AG09319 (cell line): ENCODE results near the gene CACNA1B.

Experiments used
- DNase-seq: peaks from one replicate; pipeline ENCODE4 v3.0.0-alpha.2; 2010; ENCODE audit warnings: low read depth; ENCODE audit errors: extremely low read depth
- TF ChIP-seq, protein P1 (sequence below): IDR thresholded peaks from 2 replicates; pipeline ENCODE4 v1.5.1; 2011; ENCODE audit warnings: low read depth, mild to moderate bottlenecking, inconsistent platforms, low read length, moderate library complexity

Gene CACNA1B

DNA sequence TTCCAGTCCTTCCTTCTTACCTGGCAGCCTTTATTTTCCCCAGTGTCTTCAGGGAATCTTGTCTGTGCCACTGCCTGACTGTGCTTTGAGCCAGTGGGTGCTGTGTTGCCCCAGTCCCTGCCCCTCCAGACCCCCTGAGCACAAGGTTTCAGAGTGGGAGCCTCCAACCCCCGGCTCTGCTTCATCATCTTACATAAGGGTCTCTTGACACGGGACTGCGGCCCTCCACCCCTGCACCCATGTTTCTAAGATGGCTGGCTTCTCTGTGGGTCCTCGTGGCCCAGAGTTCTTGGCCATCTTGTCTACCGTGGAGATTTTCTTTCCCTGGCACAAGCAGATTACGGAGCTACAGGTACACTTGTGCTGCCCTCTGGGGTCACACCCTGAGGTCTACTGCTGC lies 194.1 kb downstream of the CACNA1B start:
- TF ChIP-seq, protein P1, sequence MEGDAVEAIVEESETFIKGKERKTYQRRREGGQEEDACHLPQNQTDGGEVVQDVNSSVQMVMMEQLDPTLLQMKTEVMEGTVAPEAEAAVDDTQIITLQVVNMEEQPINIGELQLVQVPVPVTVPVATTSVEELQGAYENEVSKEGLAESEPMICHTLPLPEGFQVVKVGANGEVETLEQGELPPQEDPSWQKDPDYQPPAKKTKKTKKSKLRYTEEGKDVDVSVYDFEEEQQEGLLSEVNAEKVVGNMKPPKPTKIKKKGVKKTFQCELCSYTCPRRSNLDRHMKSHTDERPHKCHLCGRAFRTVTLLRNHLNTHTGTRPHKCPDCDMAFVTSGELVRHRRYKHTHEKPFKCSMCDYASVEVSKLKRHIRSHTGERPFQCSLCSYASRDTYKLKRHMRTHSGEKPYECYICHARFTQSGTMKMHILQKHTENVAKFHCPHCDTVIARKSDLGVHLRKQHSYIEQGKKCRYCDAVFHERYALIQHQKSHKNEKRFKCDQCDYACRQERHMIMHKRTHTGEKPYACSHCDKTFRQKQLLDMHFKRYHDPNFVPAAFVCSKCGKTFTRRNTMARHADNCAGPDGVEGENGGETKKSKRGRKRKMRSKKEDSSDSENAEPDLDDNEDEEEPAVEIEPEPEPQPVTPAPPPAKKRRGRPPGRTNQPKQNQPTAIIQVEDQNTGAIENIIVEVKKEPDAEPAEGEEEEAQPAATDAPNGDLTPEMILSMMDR: no peak
- DNase-seq: no peak

DNA sequence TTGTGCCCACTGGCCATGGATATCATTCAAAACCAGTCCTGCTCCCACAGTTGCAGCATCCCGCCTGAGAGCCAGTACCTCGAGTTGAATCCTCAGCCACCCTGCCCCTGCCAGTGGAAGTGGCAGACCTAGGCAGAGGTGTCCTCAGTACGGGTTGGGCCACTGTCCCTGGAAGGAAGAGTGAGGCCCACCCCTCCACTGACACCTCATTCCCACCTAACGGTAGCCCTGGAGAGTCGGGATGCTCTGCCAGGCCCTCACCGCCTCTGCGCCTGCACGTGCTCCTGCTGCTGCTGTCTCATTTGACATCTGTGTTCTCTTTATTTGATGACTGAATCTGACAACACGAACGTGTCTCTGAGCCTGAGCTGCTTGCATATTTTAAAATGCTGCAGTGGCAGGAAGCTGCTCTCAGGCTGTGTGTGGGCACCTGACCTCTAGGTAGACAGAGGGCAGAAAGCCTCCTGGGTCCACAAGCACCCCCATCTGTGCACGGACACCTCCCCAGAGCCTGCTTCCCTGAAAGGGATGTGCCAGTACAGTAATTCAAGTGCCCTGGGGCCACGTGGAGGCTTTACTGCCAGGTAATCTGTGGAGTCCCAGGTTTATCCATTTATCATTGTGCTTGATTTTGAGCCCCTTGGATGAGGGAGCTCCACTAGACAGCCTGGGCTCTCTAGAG lies 194.7 kb downstream of the CACNA1B start:
- DNase-seq: no peak
- TF ChIP-seq, protein P1: no peak

DNA sequence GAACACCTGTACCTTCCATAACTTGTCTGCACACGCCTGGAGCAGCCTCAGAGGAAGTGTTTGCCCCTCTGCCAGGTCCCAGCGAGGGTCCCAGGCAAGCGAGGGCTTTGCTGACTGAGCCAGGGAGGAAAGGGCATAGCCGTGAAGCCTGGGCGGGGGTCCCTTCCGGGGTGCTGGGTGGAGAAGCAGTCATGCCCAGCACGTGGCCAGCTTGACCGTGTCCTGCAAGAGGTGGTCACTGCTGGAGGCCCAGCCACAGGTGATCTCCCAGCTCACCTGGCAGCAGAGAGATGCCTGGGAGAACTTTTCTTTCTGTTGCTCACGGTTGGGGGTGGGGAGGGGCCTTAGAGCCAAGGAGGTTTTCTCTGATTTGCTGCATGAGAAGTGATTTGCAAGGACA lies 195.3 kb downstream of the CACNA1B start:
- DNase-seq: no peak
- TF ChIP-seq, protein P1: no peak

DNA sequence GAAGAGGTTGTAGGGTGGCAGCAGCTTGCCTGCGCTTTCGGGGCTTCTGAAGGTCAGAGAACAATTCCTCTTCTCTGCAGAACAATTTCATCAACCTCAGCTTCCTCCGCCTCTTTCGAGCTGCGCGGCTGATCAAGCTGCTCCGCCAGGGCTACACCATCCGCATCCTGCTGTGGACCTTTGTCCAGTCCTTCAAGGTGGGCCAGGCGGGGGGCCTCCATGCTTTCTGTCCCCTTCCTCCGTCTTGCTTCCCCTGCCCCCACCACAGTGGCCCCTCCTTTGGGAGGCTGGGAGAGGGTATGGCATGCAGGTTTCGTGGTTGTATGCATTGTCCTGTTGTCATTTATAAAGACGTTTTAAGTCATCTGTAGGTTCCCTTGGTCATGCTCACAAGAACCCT lies 195.8 kb downstream of the CACNA1B start:
- no peak for DNase-seq
- TF ChIP-seq, protein P1: no peak

DNA sequence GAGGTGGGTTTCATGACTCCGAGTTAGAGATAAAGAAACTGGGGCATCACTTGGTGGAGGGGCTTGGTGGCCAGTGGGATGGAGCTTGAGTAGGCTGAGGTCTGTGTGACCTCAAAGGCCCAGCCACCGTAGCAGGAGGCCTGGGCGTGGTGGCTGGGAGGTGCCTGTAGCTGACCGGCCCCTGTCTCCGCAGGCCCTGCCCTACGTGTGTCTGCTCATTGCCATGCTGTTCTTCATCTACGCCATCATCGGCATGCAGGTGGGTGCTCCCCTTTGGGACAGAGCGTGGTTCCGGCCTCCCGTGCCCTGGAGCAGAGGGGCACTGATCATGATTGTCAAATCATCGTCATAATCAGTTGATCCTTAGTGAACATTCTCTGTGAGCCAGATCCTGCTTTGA lies 196.2 kb downstream of the CACNA1B start:
- no peak for DNase-seq
- TF ChIP-seq, protein P1: no peak

DNA sequence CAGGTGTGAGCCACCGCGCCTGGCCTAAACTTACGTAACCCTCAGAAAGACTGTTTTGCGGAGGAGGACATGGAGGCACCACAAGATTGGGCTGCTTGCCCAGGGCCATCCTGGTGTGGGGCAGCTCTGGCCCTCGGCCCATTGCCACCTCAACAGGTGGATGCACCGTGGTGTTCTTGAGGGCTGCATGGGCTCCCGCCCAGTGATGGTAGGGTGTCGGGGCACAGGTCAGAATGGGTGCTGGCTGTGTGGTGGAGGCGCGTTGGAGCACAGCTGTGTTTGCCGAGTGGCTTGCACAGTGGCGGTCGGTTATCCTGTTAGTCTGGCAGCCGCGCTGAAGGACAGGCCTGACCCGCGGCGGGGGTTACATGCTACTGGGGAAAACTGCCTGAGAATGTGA lies 196.9 kb downstream of the CACNA1B start:
- DNase-seq: no peak
- TF ChIP-seq, protein P1: no peak

DNA sequence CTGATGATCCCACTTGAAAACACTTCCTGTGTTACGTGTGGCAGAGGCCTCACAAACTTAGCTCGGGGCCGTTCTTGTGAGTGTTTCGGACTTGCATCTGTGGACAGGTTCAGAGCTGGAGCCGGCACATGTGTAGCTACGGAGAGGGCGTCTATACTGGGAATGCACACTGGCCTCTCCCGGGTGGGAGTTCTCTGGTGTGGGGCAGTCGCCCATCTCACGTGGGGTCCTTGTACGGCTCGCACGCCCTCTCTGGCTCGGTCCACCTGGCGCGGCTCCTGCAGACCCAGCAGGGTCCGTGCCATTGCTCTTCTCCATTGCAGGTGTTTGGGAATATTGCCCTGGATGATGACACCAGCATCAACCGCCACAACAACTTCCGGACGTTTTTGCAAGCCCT lies 197.9 kb downstream of the CACNA1B start:
- no peak for DNase-seq
- TF ChIP-seq, protein P1: no peak
